Measurements from ENCODE around the gene HMX1.

DNA sequence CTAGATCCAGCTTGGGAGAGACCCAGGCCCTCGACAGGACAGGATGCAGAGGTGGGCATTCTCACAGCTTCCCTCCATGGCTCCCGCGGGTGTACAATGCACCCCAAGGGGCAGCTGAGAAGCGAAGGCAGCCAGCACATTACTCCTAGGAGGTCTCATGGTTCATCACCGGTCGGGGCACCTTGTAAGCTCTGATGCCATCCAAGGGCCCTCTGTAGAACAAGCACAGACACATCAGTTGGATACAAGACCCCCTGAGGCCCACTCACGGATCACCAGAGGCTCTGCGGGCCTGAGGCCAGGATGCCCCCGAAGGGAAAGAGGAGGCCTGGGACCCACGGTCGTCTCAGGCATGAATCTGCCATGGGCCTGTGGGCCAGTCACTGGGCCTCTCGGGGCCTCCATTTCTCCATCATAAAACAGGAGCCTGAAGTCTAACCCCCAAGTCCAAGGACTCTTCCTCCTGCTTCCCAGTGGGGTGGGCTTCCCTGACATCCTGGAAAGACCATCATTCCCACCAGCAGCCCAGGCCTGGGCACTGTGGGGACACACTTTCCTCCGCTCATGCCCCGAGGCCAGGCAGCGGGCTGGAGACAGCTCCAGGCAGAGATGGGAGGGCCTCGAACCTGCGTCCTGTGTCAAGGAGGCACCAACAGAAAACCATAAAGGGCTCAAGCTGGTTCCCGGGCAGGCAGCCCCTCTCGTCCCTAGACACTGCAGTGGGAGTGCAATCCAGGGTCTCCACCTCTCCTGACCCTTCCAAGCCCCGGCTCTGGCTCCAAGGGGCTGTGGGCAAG, 20.1 kb downstream of the HMX1 start:
- TF ChIP-seq TAF1 (IDR thresholded peaks at IDR 0.05; ENCODE audit: low read depth, low read length): no peak
- no peak for TF ChIP-seq POLR2AphosphoS5 (IDR thresholded peaks at IDR 0.05; ENCODE audit: low read depth, low read length)
- TF ChIP-seq POLR2A (IDR thresholded peaks at IDR 0.05; ENCODE audit: low read depth, low read length): no peak
- no peak for TF ChIP-seq SPI1 (IDR thresholded peaks at IDR 0.05; ENCODE audit: low read depth, low read length)
- no peak for TF ChIP-seq POU2F2 (IDR thresholded peaks at IDR 0.05; ENCODE audit: low read depth, low read length)

All from GM12891 (cell line).